IMR-90 (cell line): ENCODE data around the gene SERF2. TPM values are rescaled to one million over a fixed set of nuclear protein-coding genes. Genes with fewer than 3 reads are reported as not detected.

Source experiments
- ATAC-seq: fragments of 200-7000 bp; cut with Tn5 transposase; 2 replicates; pipeline ENCODE4 v1.9.1; 2020; ENCODE audit warnings: low read depth, mild to moderate bottlenecking, moderate library complexity
- BruUV-seq: library from RNA; stranded (reverse); fragments of 400-500 nt; replicated peaks from 2 replicates; lab custom pipeline; 2021; lab: Mats Ljungman, UMichigan
- CTCF ChIA-PET: fragments of 300-600 bp; formaldehyde crosslinking; extraction: SDS; loops from one replicate; lab custom pipeline; 2021; ENCODE audit warnings: antibody characterized with exemption; lab: Yijun Ruan, JAX
- POLR2A ChIA-PET: fragments of 300-600 bp; sonication (Branson Sonifier 250); formaldehyde crosslinking; loops from one replicate; lab custom pipeline; 2022; ENCODE audit warnings: antibody characterized with exemption; ENCODE audit not compliant: unreplicated experiment; lab: Charles Lee
- DNase-seq: peaks from one replicate; pipeline ENCODE4 v3.0.0; 2013
- H2AFZ ChIP-seq: replicated peaks from 2 replicates; pipeline ENCODE3; 2013; ENCODE audit warnings: low read length, mild to moderate bottlenecking; ENCODE audit not compliant: poor library complexity
- H2AK5ac ChIP-seq: 2 replicates; pipeline ENCODE4 v1.6.1; 2013; ENCODE audit warnings: low read depth, low read length, inconsistent platforms
- H2AK9ac ChIP-seq: replicated peaks from 2 replicates; pipeline ENCODE3; 2013; ENCODE audit warnings: mild to moderate bottlenecking, low read depth, low read length, moderate library complexity; ENCODE audit not compliant: poor library complexity
- H2BK120ac ChIP-seq: 2 replicates; pipeline ENCODE4 v1.6.1; 2013; ENCODE audit warnings: low read depth, low read length, inconsistent platforms
- H2BK15ac ChIP-seq: 3 replicates; pipeline ENCODE4 v1.6.1; 2013; ENCODE audit warnings: low read depth, low read length, inconsistent platforms
- H2BK20ac ChIP-seq: 2 replicates; pipeline ENCODE4 v1.6.1; 2013; ENCODE audit warnings: low read depth, mild to moderate bottlenecking, inconsistent platforms, low read length, moderate library complexity
- H2BK5ac ChIP-seq: 2 replicates; pipeline ENCODE4 v1.6.1; 2013; ENCODE audit warnings: mild to moderate bottlenecking, low read depth, low read length, inconsistent platforms; ENCODE audit not compliant: poor library complexity, severe bottlenecking
- H3K14ac ChIP-seq: replicated peaks from 2 replicates; pipeline ENCODE4 v1.6.1; 2013; ENCODE audit warnings: low read depth, low read length, inconsistent platforms
- H3K18ac ChIP-seq: 2 replicates; pipeline ENCODE4 v1.6.1; 2013; ENCODE audit warnings: low read depth, low read length, control low read depth
- H3K23ac ChIP-seq: 2 replicates; pipeline ENCODE4 v1.6.1; 2013; ENCODE audit warnings: low read depth, low read length, inconsistent platforms
- H3K27ac ChIP-seq: 2 replicates; pipeline ENCODE4 v1.5.1; 2013; ENCODE audit warnings: mild to moderate bottlenecking, control low read depth, low read length; ENCODE audit not compliant: insufficient read depth
- H3K27me3 ChIP-seq: 2 replicates; pipeline ENCODE4 v1.6.1; 2013; ENCODE audit warnings: low read length; ENCODE audit not compliant: control insufficient read depth, insufficient read depth
- H3K36me3 ChIP-seq: 2 replicates; pipeline ENCODE4 v1.6.1; 2013; ENCODE audit warnings: low read length, mixed read lengths; ENCODE audit not compliant: control insufficient read depth, insufficient read depth
- H3K4ac ChIP-seq: 2 replicates; pipeline ENCODE4 v1.6.1; 2013; ENCODE audit warnings: low read depth, low read length, inconsistent platforms
- H3K4me1 ChIP-seq: 2 replicates; pipeline ENCODE4 v1.6.1; 2013; ENCODE audit warnings: low read length, mixed read lengths; ENCODE audit not compliant: control insufficient read depth, insufficient read depth
- H3K4me2 ChIP-seq: 2 replicates; pipeline ENCODE4 v1.6.1; 2013; ENCODE audit warnings: low read depth, mild to moderate bottlenecking, control low read depth, low read length, moderate library complexity
- H3K4me3 ChIP-seq: 2 replicates; pipeline ENCODE4 v1.5.1; 2013; ENCODE audit warnings: low read depth, mild to moderate bottlenecking, control low read depth, low read length, moderate library complexity; ENCODE audit not compliant: insufficient read depth
- H3K56ac ChIP-seq: 2 replicates; pipeline ENCODE4 v1.6.1; 2013; ENCODE audit warnings: low read length, inconsistent platforms; ENCODE audit not compliant: insufficient read depth; ENCODE audit errors: extremely low read depth
- H3K79me1 ChIP-seq, 2 experiments: 2 replicates each; pipeline ENCODE4 v1.6.1; 2013; ENCODE audit warnings: low read length in 2 of 2, inconsistent platforms in 1 of 2, low read depth in 1 of 2
- H3K9ac ChIP-seq: 2 replicates; pipeline ENCODE4 v1.6.1; 2013; ENCODE audit warnings: low read depth, low read length, control low read depth
- H3K9me1 ChIP-seq: 2 replicates; pipeline ENCODE4 v1.6.1; 2013; ENCODE audit warnings: low read length, inconsistent platforms; ENCODE audit not compliant: insufficient read depth
- H3K9me3 ChIP-seq: 2 replicates; pipeline ENCODE4 v1.6.1; 2013; ENCODE audit warnings: low read length; ENCODE audit not compliant: control insufficient read depth, insufficient read depth
- H4K20me1 ChIP-seq: 2 replicates; pipeline ENCODE4 v1.6.1; 2013; ENCODE audit warnings: low read length, inconsistent platforms; ENCODE audit not compliant: insufficient read depth
- H4K5ac ChIP-seq: 2 replicates; pipeline ENCODE4 v1.6.1; 2013; ENCODE audit warnings: mild to moderate bottlenecking, low read depth, low read length, control low read depth
- H4K8ac ChIP-seq, 2 experiments: 2 replicates each; pipeline ENCODE4 v1.6.1; 2013; ENCODE audit warnings: low read depth in 2 of 2, low read length in 2 of 2, control low read depth in 1 of 2, inconsistent platforms in 1 of 2
- H4K91ac ChIP-seq: 2 replicates; pipeline ENCODE4 v1.6.1; 2013; ENCODE audit warnings: low read depth, low read length, inconsistent platforms; ENCODE audit not compliant: insufficient read depth
- BHLHE40 ChIP-seq: fragments of 150-350 bp; IDR thresholded peaks from 2 replicates; pipeline ENCODE4 v1.6.1; 2016; ENCODE audit warnings: mild to moderate bottlenecking, low read depth, low read length
- CHD1 ChIP-seq: IDR thresholded peaks from 2 replicates; pipeline ENCODE4 v1.6.1; 2012; ENCODE audit warnings: low read depth, low read length, improper control_type of control experiment
- CTCF ChIP-seq: conservative IDR thresholded peaks from 2 replicates; pipeline ENCODE4 v1.5.1; 2012; ENCODE audit warnings: mild to moderate bottlenecking, low read depth, low read length, improper control_type of control experiment
- ELK1 ChIP-seq: fragments of 150-350 bp; IDR thresholded peaks from 2 replicates; pipeline ENCODE4 v1.6.1; 2016; ENCODE audit warnings: low read depth, mild to moderate bottlenecking, low read length, moderate library complexity, borderline replicate concordance
- MAFK ChIP-seq: IDR thresholded peaks from 2 replicates; pipeline ENCODE4 v1.6.1; 2012; ENCODE audit warnings: low read depth, low read length, improper control_type of control experiment
- NFE2L2 ChIP-seq: fragments of 150-350 bp; IDR thresholded peaks from 2 replicates; pipeline ENCODE4 v1.6.1; 2016; ENCODE audit warnings: low read depth, mild to moderate bottlenecking, low read length
- RAD21 ChIP-seq: IDR thresholded peaks from 2 replicates; pipeline ENCODE4 v1.6.1; 2012; ENCODE audit warnings: low read length, improper control_type of control experiment
- RCOR1 ChIP-seq: IDR thresholded peaks from 2 replicates; pipeline ENCODE4 v1.6.1; 2012; ENCODE audit warnings: mild to moderate bottlenecking, low read length, improper control_type of control experiment; ENCODE audit not compliant: insufficient replicate concordance
- USF2 ChIP-seq: fragments of 150-350 bp; IDR thresholded peaks from 2 replicates; pipeline ENCODE4 v1.6.1; 2017; ENCODE audit warnings: mild to moderate bottlenecking, antibody characterized with exemption, low read length, low read depth
- WGBS, 2 experiments: methylation state at CpG; one replicate each; pipeline versions ENCODE4 v1.1.5 to v1.1.7; 2013; ENCODE audit warnings: missing lambda C conversion rate in 2 of 2; ENCODE audit not compliant: insufficient read length in 1 of 2; ENCODE audit errors: extremely low coverage in 2 of 2; 5-methylcytosine and 5-hydroxymethylcytosine counted together
- dilution Hi-C: fragments of 300-500 bp; cut with HindIII; formaldehyde crosslinking; loops from one replicate; pipeline ENCODE4 v1.14.3; 2018; ENCODE audit warnings: low sequenced_read_pairs; ENCODE audit not compliant: unreplicated experiment
- in situ Hi-C: fragments of 300-500 bp; cut with MboI; formaldehyde crosslinking; loops from 3 replicates; pipeline ENCODE4 v1.14.3; 2019; ENCODE audit warnings: low sequenced_read_pairs, inconsistent platforms, mixed read lengths
- intact Hi-C: fragments of 100-400 bp; cut with micrococcal nuclease; formaldehyde crosslinking; loops from 2 replicates; pipeline ENCODE4 v1.10.0; 2022
- polyA plus RNA-seq, 3 experiments: library from polyadenylated mRNA; depleted of rRNA; stranded (reverse); fragments of >200 nt; gene quantifications; 2 replicates each; pipeline ENCODE4 v1.2.3, GENCODE V29; 2012; ENCODE audit warnings: low replicate concordance in 1 of 3
- total RNA-seq: library from RNA; depleted of rRNA; stranded (reverse); fragments of >200 nt; gene quantifications from 2 replicates; pipeline ENCODE4 v1.2.3, GENCODE V29; 2012

The SERF2 gene
- total and polyA plus RNA-seq, 2 of the 4 experiments (the other 2 are of a cell fraction) = 526 to 2,187 TPM

- Histone ChIP-seq H3K9me1 (peaks cover 5% of the 10 kb centered on the region; the same call in 1 of the 2 replicates), H2AK9ac (no peak overlapping the region), H4K20me1 (no peaks in the 10 kb centered on the region), H2BK15ac (no peak overlapping the region), H3K4ac (peak overlapping the region; percentile 6; the same call in 1 of the 2 replicates), H2AK5ac (no peak overlapping the region), H3K27ac (0 out of 2 replicates have a peak overlapping the region, but pooled peaks have one; percentile 8), H3K4me2 (peak overlapping the region; percentile 92), H3K9me3 (no peaks in the 10 kb centered on the region), H3K18ac (peak overlapping the region; percentile 55; the same call in 1 of the 2 replicates), H3K14ac (peak overlapping the region; percentile 27), H2BK120ac (no peak overlapping the region), H3K23ac (peak overlapping the region; percentile 73), H3K27me3 (no peaks in the 10 kb centered on the region), H4K8ac (peak overlapping the region in 1 of 2 experiments; percentile 55; a peak in 2 of 4 replicates), H3K36me3 (no peaks in the 10 kb centered on the region), H3K4me1 (peaks cover 2% of the 10 kb centered on the region; the same call in 1 of the 2 replicates), H4K91ac (no peak overlapping the region), H4K5ac (peak overlapping the region; percentile 9), H3K4me3 (peak overlapping the region; percentile 24; the same call in 1 of the 2 replicates), H2AFZ (peak overlapping the region; percentile 38), H3K79me1 (peaks cover 6 to 53% of the 10 kb centered on the region in 2 experiments; a peak in 3 of 4 replicates), H2BK5ac (no peak overlapping the region), H2BK20ac (peak overlapping the region; percentile 10; the same call in 1 of the 2 replicates), H3K9ac (peak overlapping the region; percentile 39; the same call in 1 of the 2 replicates), H3K56ac (0 out of 2 replicates have a peak overlapping the region, but pooled peaks have one; percentile 12)
- DNase-seq (peak; percentile 19), ATAC-seq (no peak)
- no TSS peak for BruUV-seq
- ChIA-PET CTCF (no interaction called here), POLR2A (no interaction called here)
- in situ Hi-C loops (no loop called here), intact Hi-C loops (no loop called here), dilution Hi-C loops (no loop called here)
- TF ChIP-seq MAFK (no peak), CHD1 (no peak), NFE2L2 (no peak), BHLHE40 (no peak), ELK1 (no peak), CTCF (no peak), RAD21 (no peak), USF2 (no peak), RCOR1 (no peak)
- WGBS, 2 experiments = no CpG with 5 or more reads among the region's 6 CpGs
Observed at GRCh38 chr15:43828061-43828657, 36.0 kb downstream of the SERF2 start.
